Right renal cortex interstitium (tissue), 3 donors: Measurements from ENCODE around the gene FMO1. TPM values are rescaled to one million over a fixed set of nuclear protein-coding genes. Genes with fewer than 3 reads are reported as not detected.

Source experiments
- polyA plus RNA-seq, 3 donors: library from polyadenylated mRNA; unstranded; fragments of 120-200 nt; gene quantifications; one replicate each; pipeline ENCODE4 v1.2.1, GENCODE V29; 2013; ENCODE audit not compliant: insufficient read length in 3 of 3

FMO1 gene
- polyA plus RNA-seq, 3 donors, result 134 to 236 (median 214) TPM

Other genes starting within 250 kb of the FMO1 start
- under 1 TPM in 2 of 3 donors, not detected in 1; 0.12 to 0.28 TPM for gene FMO3, start 157.6 kb upstream of the FMO1 start, polyA plus RNA-seq
- 1 to 10 TPM; 1.1 to 2.4 (median 1.7) TPM for gene FMO2, start 63.2 kb upstream of the FMO1 start, polyA plus RNA-seq
- gene FMO4, start 65.7 kb downstream of the FMO1 start, polyA plus RNA-seq, result 10 to 100 TPM; 14.7 to 17.0 (median 15.2) TPM
- gene PRRC2C, start 237.0 kb downstream of the FMO1 start, polyA plus RNA-seq, result 100 to 1,000 TPM; 121 to 139 (median 123) TPM